HepG2 (cell line): Measurements from ENCODE around the gene COX14. TPM values are rescaled to one million over a fixed set of nuclear protein-coding genes. Genes with fewer than 3 reads are reported as not detected.

Experiments
- ATM ChIP-seq: fragments of 450-650 bp; IDR thresholded peaks from 2 replicates; pipeline ENCODE4 v1.7.1; 2017; ENCODE audit warnings: mild to moderate bottlenecking, borderline replicate concordance
- HCFC1 ChIP-seq: fragments of 150-350 bp; IDR thresholded peaks from 2 replicates; pipeline ENCODE4 v1.6.1; 2014; ENCODE audit warnings: low read depth, low read length
- KAT2B ChIP-seq: fragments of 150-350 bp; IDR thresholded peaks from 2 replicates; pipeline ENCODE4 v1.6.1; 2014; ENCODE audit warnings: low read depth, low read length, borderline replicate concordance
- MED13 ChIP-seq: sonication (generic); formaldehyde crosslinking; IDR thresholded peaks from 2 replicates; pipeline ENCODE4 v1.5.0; 2020; ENCODE audit warnings: missing genetic modification reagents
- MEIS2 ChIP-seq: sonication (generic); formaldehyde crosslinking; IDR thresholded peaks from 2 replicates; pipeline ENCODE4 v1.9.0; 2021; ENCODE audit warnings: mild to moderate bottlenecking, missing genetic modification reagents
- PHB2 ChIP-seq: fragments of 450-650 bp; IDR thresholded peaks from 2 replicates; pipeline ENCODE4 v1.6.1; 2018; ENCODE audit not compliant: partially characterized antibody
- PITX1 ChIP-seq: sonication (generic); formaldehyde crosslinking; IDR thresholded peaks from 2 replicates; pipeline ENCODE4 v1.5.1; 2020; ENCODE audit warnings: mild to moderate bottlenecking, missing genetic modification reagents
- PPARG ChIP-seq: conservative IDR thresholded peaks from 2 replicates; pipeline ENCODE4 v1.6.1; 2016; ENCODE audit warnings: missing biosample characterization, missing genetic modification reagents
- SIX4 ChIP-seq: sonication (generic); formaldehyde crosslinking; IDR thresholded peaks from 2 replicates; pipeline ENCODE4 v1.4.0; 2020; ENCODE audit warnings: missing genetic modification reagents
- TAF15 ChIP-seq: fragments of 200-400 bp; formaldehyde crosslinking; IDR thresholded peaks from one replicate; pipeline ENCODE4 v1.6.1; 2018; ENCODE audit warnings: mild to moderate bottlenecking, low read depth, low read length; ENCODE audit not compliant: poor library complexity, severe bottlenecking
- TEAD2 ChIP-seq: sonication (generic); formaldehyde crosslinking; IDR thresholded peaks from 2 replicates; pipeline ENCODE4 v1.9.0; 2021; ENCODE audit warnings: missing genetic modification reagents
- UBTF ChIP-seq: sonication (generic); formaldehyde crosslinking; IDR thresholded peaks from 2 replicates; pipeline ENCODE4 v1.4.0; 2020; ENCODE audit warnings: mild to moderate bottlenecking, missing genetic modification reagents
- ZEB1 ChIP-seq: IDR thresholded peaks from 2 replicates; pipeline ENCODE4 v1.6.1; 2012; ENCODE audit warnings: mild to moderate bottlenecking, low read depth, inconsistent platforms; ENCODE audit not compliant: insufficient replicate concordance
- ZFP36L1 ChIP-seq: sonication (generic); formaldehyde crosslinking; IDR thresholded peaks from 2 replicates; pipeline ENCODE4 v1.8.0; 2022; ENCODE audit warnings: mild to moderate bottlenecking, missing genetic modification reagents, moderate library complexity
- ZKSCAN5 ChIP-seq: sonication (generic); formaldehyde crosslinking; IDR thresholded peaks from 2 replicates; pipeline ENCODE4 v1.5.1; 2020; ENCODE audit warnings: mild to moderate bottlenecking, missing genetic modification reagents
- ZNF350 ChIP-seq: sonication (generic); formaldehyde crosslinking; IDR thresholded peaks from 2 replicates; pipeline ENCODE4 v1.4.0; 2020; ENCODE audit warnings: mild to moderate bottlenecking, low read depth, missing genetic modification reagents, borderline replicate concordance
- ZNF570 ChIP-seq: sonication (generic); formaldehyde crosslinking; IDR thresholded peaks from 2 replicates; pipeline ENCODE4 v1.4.0; 2020; ENCODE audit warnings: mild to moderate bottlenecking, missing genetic modification reagents, borderline replicate concordance
- polyA plus RNA-seq, 8 experiments: library from polyadenylated mRNA; depleted of rRNA in 3 of 8; stranded (reverse) in 7 of 8; unstranded in 1 of 8; fragments of >200 nt; fragmentation: Illumina TruSeq in 4 of 8; extraction: Trizol in 4 of 8; gene quantifications; 2 replicates each; pipeline versions ENCODE4 v1.2.1 to v1.2.3, GENCODE V29; 2011 to 2016; ENCODE audit warnings: low read depth in 4 of 8, missing spikeins in 1 of 8, mixed read lengths in 1 of 8; ENCODE audit not compliant: insufficient read depth in 1 of 8
- total RNA-seq, 5 experiments: library from RNA; depleted of rRNA; stranded (reverse); fragments of >200 nt; fragmentation: Illumina TruSeq; extraction: Trizol; gene quantifications; 2 replicates each; pipeline ENCODE4 v1.2.3, GENCODE V29; 2016; ENCODE audit warnings: low read depth in 1 of 5
- TF ChIP-seq, protein P1 (sequence below): sonication (generic); formaldehyde crosslinking; IDR thresholded peaks from 2 replicates; pipeline ENCODE4 v1.4.0; 2020; ENCODE audit warnings: missing genetic modification reagents
- TF ChIP-seq, protein P2 (sequence below): sonication (generic); formaldehyde crosslinking; IDR thresholded peaks from 2 replicates; pipeline ENCODE4 v1.5.1; 2020; ENCODE audit warnings: missing genetic modification reagents, mild to moderate bottlenecking, borderline replicate concordance
- TF ChIP-seq, protein P3 (sequence below): sonication (generic); formaldehyde crosslinking; IDR thresholded peaks from 2 replicates; pipeline ENCODE4 v1.5.0; 2020; ENCODE audit warnings: mild to moderate bottlenecking, missing genetic modification reagents

COX14 gene
- total and polyA plus RNA-seq, 2 of the 13 experiments (the other 11 are each of a cell fraction or from before 2014, with no cell fraction given), result 53.0 to 71.6 TPM

GRCh38 chr12:50111693-50112455 is at the start of gene COX14 (continued):
- TF ChIP-seq, protein P1, sequence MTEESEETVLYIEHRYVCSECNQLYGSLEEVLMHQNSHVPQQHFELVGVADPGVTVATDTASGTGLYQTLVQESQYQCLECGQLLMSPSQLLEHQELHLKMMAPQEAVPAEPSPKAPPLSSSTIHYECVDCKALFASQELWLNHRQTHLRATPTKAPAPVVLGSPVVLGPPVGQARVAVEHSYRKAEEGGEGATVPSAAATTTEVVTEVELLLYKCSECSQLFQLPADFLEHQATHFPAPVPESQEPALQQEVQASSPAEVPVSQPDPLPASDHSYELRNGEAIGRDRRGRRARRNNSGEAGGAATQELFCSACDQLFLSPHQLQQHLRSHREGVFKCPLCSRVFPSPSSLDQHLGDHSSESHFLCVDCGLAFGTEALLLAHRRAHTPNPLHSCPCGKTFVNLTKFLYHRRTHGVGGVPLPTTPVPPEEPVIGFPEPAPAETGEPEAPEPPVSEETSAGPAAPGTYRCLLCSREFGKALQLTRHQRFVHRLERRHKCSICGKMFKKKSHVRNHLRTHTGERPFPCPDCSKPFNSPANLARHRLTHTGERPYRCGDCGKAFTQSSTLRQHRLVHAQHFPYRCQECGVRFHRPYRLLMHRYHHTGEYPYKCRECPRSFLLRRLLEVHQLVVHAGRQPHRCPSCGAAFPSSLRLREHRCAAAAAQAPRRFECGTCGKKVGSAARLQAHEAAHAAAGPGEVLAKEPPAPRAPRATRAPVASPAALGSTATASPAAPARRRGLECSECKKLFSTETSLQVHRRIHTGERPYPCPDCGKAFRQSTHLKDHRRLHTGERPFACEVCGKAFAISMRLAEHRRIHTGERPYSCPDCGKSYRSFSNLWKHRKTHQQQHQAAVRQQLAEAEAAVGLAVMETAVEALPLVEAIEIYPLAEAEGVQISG, result peak; percentile 92
- TF ChIP-seq KAT2B (no peak), ZFP36L1 (CRISPR knock-in tag) (no peak), MED13 (CRISPR knock-in tag) (no peak; the same call in 1 of the 2 replicates), ZKSCAN5 (CRISPR knock-in tag) (peak; percentile 64; the same call in 1 of the 2 replicates), PPARG (CRISPR knock-in tag) (no peak), ZEB1 (no peak), MEIS2 (CRISPR knock-in tag) (no peak), ATM (no peak), PITX1 (CRISPR knock-in tag) (peak; percentile 74; the same call in 1 of the 2 replicates), UBTF (CRISPR knock-in tag) (peak; percentile 93), ZNF570 (CRISPR knock-in tag) (no peak), SIX4 (no peak), PHB2 (no peak), TEAD2 (CRISPR knock-in tag) (peak; percentile 33; the same call in 1 of the 2 replicates), ZNF350 (CRISPR knock-in tag) (peak; percentile 86), TAF15 (peak; percentile 17), HCFC1 (peak; percentile 81)
- TF ChIP-seq, protein P2, sequence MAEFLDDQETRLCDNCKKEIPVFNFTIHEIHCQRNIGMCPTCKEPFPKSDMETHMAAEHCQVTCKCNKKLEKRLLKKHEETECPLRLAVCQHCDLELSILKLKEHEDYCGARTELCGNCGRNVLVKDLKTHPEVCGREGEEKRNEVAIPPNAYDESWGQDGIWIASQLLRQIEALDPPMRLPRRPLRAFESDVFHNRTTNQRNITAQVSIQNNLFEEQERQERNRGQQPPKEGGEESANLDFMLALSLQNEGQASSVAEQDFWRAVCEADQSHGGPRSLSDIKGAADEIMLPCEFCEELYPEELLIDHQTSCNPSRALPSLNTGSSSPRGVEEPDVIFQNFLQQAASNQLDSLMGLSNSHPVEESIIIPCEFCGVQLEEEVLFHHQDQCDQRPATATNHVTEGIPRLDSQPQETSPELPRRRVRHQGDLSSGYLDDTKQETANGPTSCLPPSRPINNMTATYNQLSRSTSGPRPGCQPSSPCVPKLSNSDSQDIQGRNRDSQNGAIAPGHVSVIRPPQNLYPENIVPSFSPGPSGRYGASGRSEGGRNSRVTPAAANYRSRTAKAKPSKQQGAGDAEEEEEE (CRISPR knock-in tag), result no peak
- TF ChIP-seq, protein P3, sequence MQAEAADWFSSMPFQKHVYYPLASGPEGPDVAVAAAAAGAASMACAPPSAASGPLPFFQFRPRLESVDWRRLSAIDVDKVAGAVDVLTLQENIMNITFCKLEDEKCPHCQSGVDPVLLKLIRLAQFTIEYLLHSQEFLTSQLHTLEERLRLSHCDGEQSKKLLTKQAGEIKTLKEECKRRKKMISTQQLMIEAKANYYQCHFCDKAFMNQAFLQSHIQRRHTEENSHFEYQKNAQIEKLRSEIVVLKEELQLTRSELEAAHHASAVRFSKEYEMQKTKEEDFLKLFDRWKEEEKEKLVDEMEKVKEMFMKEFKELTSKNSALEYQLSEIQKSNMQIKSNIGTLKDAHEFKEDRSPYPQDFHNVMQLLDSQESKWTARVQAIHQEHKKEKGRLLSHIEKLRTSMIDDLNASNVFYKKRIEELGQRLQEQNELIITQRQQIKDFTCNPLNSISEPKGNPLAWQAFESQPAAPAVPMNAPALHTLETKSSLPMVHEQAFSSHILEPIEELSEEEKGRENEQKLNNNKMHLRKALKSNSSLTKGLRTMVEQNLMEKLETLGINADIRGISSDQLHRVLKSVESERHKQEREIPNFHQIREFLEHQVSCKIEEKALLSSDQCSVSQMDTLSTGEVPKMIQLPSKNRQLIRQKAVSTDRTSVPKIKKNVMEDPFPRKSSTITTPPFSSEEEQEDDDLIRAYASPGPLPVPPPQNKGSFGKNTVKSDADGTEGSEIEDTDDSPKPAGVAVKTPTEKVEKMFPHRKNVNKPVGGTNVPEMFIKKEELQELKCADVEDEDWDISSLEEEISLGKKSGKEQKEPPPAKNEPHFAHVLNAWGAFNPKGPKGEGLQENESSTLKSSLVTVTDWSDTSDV (CRISPR knock-in tag), result no peak
